ENCODE data around the gene PDIK1L.

PDIK1L gene

DNA sequence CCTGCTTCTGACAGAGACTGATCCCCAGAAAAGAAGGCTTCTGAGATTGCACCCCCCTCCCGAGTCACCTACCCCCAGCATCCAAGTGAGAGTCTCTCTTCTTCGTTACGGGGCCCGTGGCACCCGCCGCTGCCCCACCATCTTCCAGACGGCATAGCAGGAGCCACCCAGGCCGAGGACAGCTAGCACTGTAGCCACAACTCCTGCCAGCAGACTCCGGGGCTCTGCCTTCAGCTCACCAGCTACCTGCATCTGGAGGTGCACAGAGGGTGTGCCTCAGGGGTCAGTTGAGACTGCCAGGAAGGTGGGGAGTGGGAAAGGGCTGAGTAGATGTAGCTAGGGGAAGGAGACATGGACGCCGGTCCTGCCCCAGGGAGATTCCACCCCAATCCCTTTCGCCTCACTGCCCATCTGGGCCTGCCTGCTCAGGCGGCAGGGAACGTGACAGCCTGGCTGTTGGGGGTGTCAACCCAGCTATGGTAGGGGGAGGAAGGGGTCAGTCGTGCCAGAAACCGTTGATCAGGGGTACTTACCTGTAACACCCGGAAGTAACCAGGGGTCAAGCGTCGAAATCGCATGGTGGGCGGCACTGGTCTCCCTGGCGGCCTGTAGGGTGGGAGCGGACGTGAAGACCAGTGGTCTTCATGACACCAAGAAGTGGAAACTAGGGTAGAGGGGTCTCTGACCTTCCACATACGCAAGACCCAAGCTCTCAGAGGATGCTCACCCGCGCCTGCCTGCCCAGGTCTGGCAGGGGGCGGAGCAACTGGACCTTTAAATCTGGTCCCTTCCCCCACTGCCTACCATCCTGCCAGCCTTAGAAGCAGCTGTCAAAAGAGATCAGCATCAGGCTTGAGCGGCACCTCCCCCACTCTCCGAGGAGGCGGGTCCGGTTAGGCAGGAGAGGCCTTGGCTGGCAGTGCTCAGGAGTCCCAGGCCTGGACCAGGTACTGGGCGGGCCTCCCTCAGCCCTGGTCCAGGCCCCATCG lies 59.8 kb downstream of the PDIK1L start, which contains the start of gene ZNF593OS:
ZNF593OS (minus strand) TSS at position 749 of the 989 bp plus-strand sequence; CDS start at position 578, 171 bp downstream.
- no peak for DNase-seq (ENCODE audit: low read depth in 2 of 2)

Measured in fibroblast of skin of left quadriceps (primary cell).